HepG2 (cell line): ENCODE data around the gene CD300A. TPM values are rescaled to one million over a fixed set of nuclear protein-coding genes. Genes with fewer than 3 reads are reported as not detected.

ENCODE experiments used
- ATF7 ChIP-seq, 2 experiments: fragments of 450-650 bp in 1 of 2; sonication (generic) in 1 of 2; formaldehyde crosslinking in 1 of 2; IDR thresholded peaks; 2 replicates each; pipeline versions ENCODE4 v1.4.0 to v1.6.1; 2016 to 2020; ENCODE audit warnings: antibody characterized with exemption in 1 of 2, mild to moderate bottlenecking in 1 of 2, missing genetic modification reagents in 1 of 2
- ATM ChIP-seq: fragments of 450-650 bp; IDR thresholded peaks from 2 replicates; pipeline ENCODE4 v1.7.1; 2017; ENCODE audit warnings: mild to moderate bottlenecking, borderline replicate concordance
- FOXO4 ChIP-seq: sonication (generic); formaldehyde crosslinking; conservative IDR thresholded peaks from 2 replicates; pipeline ENCODE4 v1.8.1; 2023; ENCODE audit warnings: missing genetic modification reagents
- HIC2 ChIP-seq: sonication (generic); formaldehyde crosslinking; IDR thresholded peaks from 2 replicates; pipeline ENCODE4 v1.9.0; 2022; ENCODE audit warnings: low read depth, missing genetic modification reagents
- HNF1B ChIP-seq: sonication (generic); formaldehyde crosslinking; IDR thresholded peaks from 2 replicates; pipeline ENCODE4 v1.5.1; 2020; ENCODE audit warnings: mild to moderate bottlenecking, moderate library complexity, missing genetic modification reagents
- IKZF5 ChIP-seq: IDR thresholded peaks from 2 replicates; pipeline ENCODE4 v1.6.1; 2018; ENCODE audit warnings: missing genetic modification reagents, mild to moderate bottlenecking, missing compliant biosample characterization
- KMT2B ChIP-seq: IDR thresholded peaks from 2 replicates; pipeline ENCODE4 v1.6.1; 2016; ENCODE audit warnings: missing genetic modification reagents, missing compliant biosample characterization
- NCOA2 ChIP-seq: sonication (generic); formaldehyde crosslinking; IDR thresholded peaks from 2 replicates; pipeline ENCODE4 v1.8.0; 2022; ENCODE audit warnings: inconsistent platforms
- NR2F6 ChIP-seq, 2 experiments: IDR thresholded peaks; 2 replicates each; pipeline ENCODE4 v1.6.1; 2016; ENCODE audit warnings: antibody characterized with exemption in 1 of 2, mild to moderate bottlenecking in 1 of 2
- POLR2AphosphoS5 ChIP-seq: IDR thresholded peaks from 2 replicates; pipeline ENCODE4 v1.6.1; 2012; ENCODE audit warnings: low read depth, low read length
- RAD21 ChIP-seq: fragments of 450-650 bp; formaldehyde crosslinking; IDR thresholded peaks from 2 replicates; pipeline ENCODE4 v1.5.0; 2020; ENCODE audit warnings: mild to moderate bottlenecking
- RORA ChIP-seq: sonication (generic); formaldehyde crosslinking; IDR thresholded peaks from 2 replicates; pipeline ENCODE4 v1.5.0; 2020; ENCODE audit warnings: mild to moderate bottlenecking, missing genetic modification reagents, moderate library complexity
- THYN1 ChIP-seq: sonication (generic); formaldehyde crosslinking; IDR thresholded peaks from 2 replicates; pipeline ENCODE4 v1.8.1; 2023; ENCODE audit warnings: low read depth, mild to moderate bottlenecking, moderate library complexity, missing genetic modification reagents, borderline replicate concordance
- TOE1 ChIP-seq: sonication (generic); formaldehyde crosslinking; IDR thresholded peaks from 2 replicates; pipeline ENCODE4 v1.4.0; 2020; ENCODE audit warnings: mild to moderate bottlenecking, missing genetic modification reagents
- XRCC5 ChIP-seq: fragments of 200-400 bp; formaldehyde crosslinking; optimal IDR thresholded peaks from 2 replicates; pipeline ENCODE3; 2017; ENCODE audit warnings: mild to moderate bottlenecking, low read length
- ZBTB2 ChIP-seq: sonication (generic); formaldehyde crosslinking; IDR thresholded peaks from 2 replicates; pipeline ENCODE4 v1.8.0; 2022; ENCODE audit warnings: low read depth, missing genetic modification reagents
- ZBTB39 ChIP-seq: sonication (generic); formaldehyde crosslinking; IDR thresholded peaks from 2 replicates; pipeline ENCODE4 v1.5.0; 2020; ENCODE audit warnings: missing genetic modification reagents
- ZFP62 ChIP-seq: sonication (generic); formaldehyde crosslinking; IDR thresholded peaks from 2 replicates; pipeline ENCODE4 v1.4.0; 2020; ENCODE audit warnings: missing genetic modification reagents
- ZNF251 ChIP-seq: sonication (generic); formaldehyde crosslinking; IDR thresholded peaks from 2 replicates; pipeline ENCODE4 v1.9.0; 2021; ENCODE audit warnings: mild to moderate bottlenecking, missing genetic modification reagents
- ZNF317 ChIP-seq: sonication (generic); formaldehyde crosslinking; IDR thresholded peaks from 2 replicates; pipeline ENCODE4 v1.5.0; 2020; ENCODE audit warnings: mild to moderate bottlenecking, missing genetic modification reagents
- ZNF572 ChIP-seq: sonication (generic); formaldehyde crosslinking; IDR thresholded peaks from 2 replicates; pipeline ENCODE4 v1.5.1; 2020; ENCODE audit warnings: mild to moderate bottlenecking, missing genetic modification reagents
- ZSCAN30 ChIP-seq: sonication (generic); formaldehyde crosslinking; IDR thresholded peaks from 2 replicates; pipeline ENCODE4 v1.5.0; 2020; ENCODE audit warnings: mild to moderate bottlenecking, missing genetic modification reagents
- polyA plus RNA-seq, 8 experiments: library from polyadenylated mRNA; depleted of rRNA in 3 of 8; stranded (reverse) in 7 of 8; unstranded in 1 of 8; fragments of >200 nt; fragmentation: Illumina TruSeq in 4 of 8; extraction: Trizol in 4 of 8; gene quantifications; 2 replicates each; pipeline versions ENCODE4 v1.2.1 to v1.2.3, GENCODE V29; 2011 to 2016; ENCODE audit warnings: low read depth in 4 of 8, missing spikeins in 1 of 8, mixed read lengths in 1 of 8; ENCODE audit not compliant: insufficient read depth in 1 of 8
- total RNA-seq, 5 experiments: library from RNA; depleted of rRNA; stranded (reverse); fragments of >200 nt; fragmentation: Illumina TruSeq; extraction: Trizol; gene quantifications; 2 replicates each; pipeline ENCODE4 v1.2.3, GENCODE V29; 2016; ENCODE audit warnings: low read depth in 1 of 5

Gene CD300A
- total and polyA plus RNA-seq, 2 of the 13 experiments (the other 11 are each of a cell fraction or from before 2014, with no cell fraction given), result not detected

- TF ChIP-seq HNF1B (CRISPR knock-in tag), result peak; percentile 49; the same call in 1 of the 2 replicates
- 0 out of 2 replicates have a peak, but pooled peaks have one; percentile 30 for TF ChIP-seq TOE1 (CRISPR knock-in tag)
- peak; percentile 16; the same call in 1 of the 2 replicates for TF ChIP-seq KMT2B (CRISPR knock-in tag)
- TF ChIP-seq HIC2 (CRISPR knock-in tag), result no peak
- no peak for TF ChIP-seq RAD21 (CRISPR knock-in tag)
- TF ChIP-seq ZNF572, result 0 out of 2 replicates have a peak, but pooled peaks have one; percentile 21
- TF ChIP-seq NCOA2 (CRISPR knock-in tag), result no peak
- no peak for TF ChIP-seq ZSCAN30 (CRISPR knock-in tag)
- TF ChIP-seq NR2F6 (IDR thresholded peaks at IDR 0.05), result no peak
- TF ChIP-seq NR2F6 (CRISPR knock-in tag; IDR thresholded peaks at IDR 0.05), result no peak
- no peak; the same call in 1 of the 2 replicates for TF ChIP-seq ZNF317 (CRISPR knock-in tag)
- no peak for TF ChIP-seq ZBTB2 (CRISPR knock-in tag)
- TF ChIP-seq FOXO4 (CRISPR knock-in tag), result no peak
- TF ChIP-seq ATM, result no peak
- TF ChIP-seq ATF7 (IDR thresholded peaks at IDR 0.05), result no peak
- TF ChIP-seq ATF7 (CRISPR knock-in tag; IDR thresholded peaks at IDR 0.05), result no peak
- peak; percentile 77 for TF ChIP-seq POLR2AphosphoS5
- no peak; the same call in 1 of the 2 replicates for TF ChIP-seq ZBTB39
- TF ChIP-seq THYN1 (CRISPR knock-in tag), result no peak
- TF ChIP-seq RORA, result no peak
- no peak for TF ChIP-seq IKZF5 (CRISPR knock-in tag)
- TF ChIP-seq ZFP62 (CRISPR knock-in tag), result no peak
- TF ChIP-seq XRCC5, result no peak
- TF ChIP-seq ZNF251 (CRISPR knock-in tag), result no peak
Measured at GRCh38 chr17:74430385-74430705, 36.1 kb upstream of the CD300A start (continued).
